Neural cell (in vitro differentiated cells): ENCODE results near the gene MAD1L1.

Experiments
- CTCF ChIP-seq: fragments of 450-650 bp; IDR thresholded peaks from 2 replicates; pipeline ENCODE4 v1.5.1; 2014; ENCODE audit warnings: antibody characterized with exemption, mild to moderate bottlenecking, moderate library complexity; ENCODE audit not compliant: poor library complexity, severe bottlenecking
- EP300 ChIP-seq: fragments of 450-650 bp; conservative IDR thresholded peaks from 2 replicates; pipeline ENCODE4 v1.6.1; 2014; ENCODE audit warnings: antibody characterized with exemption, mild to moderate bottlenecking, moderate library complexity; ENCODE audit not compliant: poor library complexity, severe bottlenecking
- EZH2 ChIP-seq: fragments of 200-600, 300-800 bp; shearing (Covaris generic), sonication (generic); IDR thresholded peaks from 2 replicates; pipeline ENCODE4 v1.6.1; 2014; ENCODE audit warnings: antibody characterized with exemption, low read length, borderline replicate concordance, mild to moderate bottlenecking; ENCODE audit not compliant: insufficient read depth, poor library complexity, severe bottlenecking
- MXI1 ChIP-seq: fragments of 450-650 bp; conservative IDR thresholded peaks from 2 replicates; pipeline ENCODE4 v1.6.1; 2014; ENCODE audit warnings: antibody characterized with exemption, mild to moderate bottlenecking; ENCODE audit not compliant: poor library complexity, severe bottlenecking
- POLR2AphosphoS5 ChIP-seq: IDR thresholded peaks from 2 replicates; pipeline ENCODE4 v1.6.1; 2012
- RAD21 ChIP-seq: fragments of 450-650 bp; conservative IDR thresholded peaks from 2 replicates; pipeline ENCODE4 v1.6.1; 2014; ENCODE audit warnings: antibody characterized with exemption, mild to moderate bottlenecking, moderate library complexity
- REST ChIP-seq: IDR thresholded peaks from 2 replicates; pipeline ENCODE4 v1.6.1; 2012; ENCODE audit warnings: borderline replicate concordance
- SMC3 ChIP-seq: fragments of 450-650 bp; conservative IDR thresholded peaks from 2 replicates; pipeline ENCODE4 v1.6.1; 2014; ENCODE audit warnings: antibody characterized with exemption, mild to moderate bottlenecking, moderate library complexity; ENCODE audit not compliant: poor library complexity
- TAF1 ChIP-seq: IDR thresholded peaks from 2 replicates; pipeline ENCODE4 v1.6.1; 2012; ENCODE audit warnings: low read depth

- TF ChIP-seq CTCF: no peak
- no peak for TF ChIP-seq EZH2
- no peak for TF ChIP-seq RAD21
- no peak for TF ChIP-seq TAF1
- no peak for TF ChIP-seq REST
- no peak for TF ChIP-seq EP300
- no peak for TF ChIP-seq POLR2AphosphoS5
- TF ChIP-seq MXI1: no peak
- no peak for TF ChIP-seq SMC3
These were observed 78.6 kb downstream of the MAD1L1 start for GRCh38 chr7:2154121-2154520.
